PFSK-1 (cell line): Measurements from ENCODE around the gene CLEC2L.

ENCODE experiments used
- FOXP2 ChIP-seq: optimal IDR thresholded peaks from 2 replicates; pipeline ENCODE3; 2011; ENCODE audit warnings: borderline replicate concordance, control low read depth, inconsistent platforms; ENCODE audit not compliant: insufficient read depth; ENCODE audit errors: extremely low read length, extremely low read depth
- POLR2AphosphoS5 ChIP-seq: IDR thresholded peaks from 2 replicates; pipeline ENCODE4 v1.6.1; 2012; ENCODE audit warnings: low read depth, mild to moderate bottlenecking, control low read depth, low read length, moderate library complexity
- SIN3A ChIP-seq: IDR thresholded peaks from 2 replicates; pipeline ENCODE4 v1.6.1; 2012; ENCODE audit warnings: mild to moderate bottlenecking, low read length, moderate library complexity, borderline replicate concordance; ENCODE audit not compliant: insufficient read depth
- TAF1 ChIP-seq: IDR thresholded peaks from 2 replicates; pipeline ENCODE4 v1.6.1; 2012; ENCODE audit warnings: low read length, control low read depth, borderline replicate concordance; ENCODE audit not compliant: insufficient read depth
- TF ChIP-seq, protein P1 (sequence below), 2 experiments: IDR thresholded peaks; 2 replicates each; pipeline versions ENCODE4 v1.6.1 to v1.8.0; 2011 to 2012; ENCODE audit warnings: low read depth in 2 of 2, low read length in 2 of 2, control low read depth in 1 of 2, inconsistent platforms in 1 of 2, mild to moderate bottlenecking in 1 of 2, moderate library complexity in 1 of 2; ENCODE audit not compliant: insufficient read depth in 1 of 2

DNA sequence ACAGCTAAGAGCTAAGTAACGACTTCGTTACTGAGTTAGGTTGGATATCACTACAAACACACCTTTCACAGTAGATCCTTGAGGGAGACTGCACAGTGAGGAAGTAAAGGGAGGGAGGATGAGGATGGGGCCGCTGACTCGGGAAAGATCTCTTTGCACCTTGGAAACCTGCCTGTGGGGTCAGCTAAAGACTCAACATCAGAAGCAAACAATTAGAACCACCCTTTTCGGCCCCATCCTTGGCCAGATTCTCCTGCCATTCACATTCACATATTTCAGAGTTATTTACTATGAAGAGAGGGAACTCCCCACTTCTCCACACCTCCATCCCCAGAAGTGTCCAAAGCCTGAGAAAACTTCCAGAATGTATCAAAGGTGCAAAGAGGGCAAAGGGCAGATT lies 47.1 kb downstream of the CLEC2L start:
- TF ChIP-seq POLR2AphosphoS5: no peak
- TF ChIP-seq, protein P1, sequence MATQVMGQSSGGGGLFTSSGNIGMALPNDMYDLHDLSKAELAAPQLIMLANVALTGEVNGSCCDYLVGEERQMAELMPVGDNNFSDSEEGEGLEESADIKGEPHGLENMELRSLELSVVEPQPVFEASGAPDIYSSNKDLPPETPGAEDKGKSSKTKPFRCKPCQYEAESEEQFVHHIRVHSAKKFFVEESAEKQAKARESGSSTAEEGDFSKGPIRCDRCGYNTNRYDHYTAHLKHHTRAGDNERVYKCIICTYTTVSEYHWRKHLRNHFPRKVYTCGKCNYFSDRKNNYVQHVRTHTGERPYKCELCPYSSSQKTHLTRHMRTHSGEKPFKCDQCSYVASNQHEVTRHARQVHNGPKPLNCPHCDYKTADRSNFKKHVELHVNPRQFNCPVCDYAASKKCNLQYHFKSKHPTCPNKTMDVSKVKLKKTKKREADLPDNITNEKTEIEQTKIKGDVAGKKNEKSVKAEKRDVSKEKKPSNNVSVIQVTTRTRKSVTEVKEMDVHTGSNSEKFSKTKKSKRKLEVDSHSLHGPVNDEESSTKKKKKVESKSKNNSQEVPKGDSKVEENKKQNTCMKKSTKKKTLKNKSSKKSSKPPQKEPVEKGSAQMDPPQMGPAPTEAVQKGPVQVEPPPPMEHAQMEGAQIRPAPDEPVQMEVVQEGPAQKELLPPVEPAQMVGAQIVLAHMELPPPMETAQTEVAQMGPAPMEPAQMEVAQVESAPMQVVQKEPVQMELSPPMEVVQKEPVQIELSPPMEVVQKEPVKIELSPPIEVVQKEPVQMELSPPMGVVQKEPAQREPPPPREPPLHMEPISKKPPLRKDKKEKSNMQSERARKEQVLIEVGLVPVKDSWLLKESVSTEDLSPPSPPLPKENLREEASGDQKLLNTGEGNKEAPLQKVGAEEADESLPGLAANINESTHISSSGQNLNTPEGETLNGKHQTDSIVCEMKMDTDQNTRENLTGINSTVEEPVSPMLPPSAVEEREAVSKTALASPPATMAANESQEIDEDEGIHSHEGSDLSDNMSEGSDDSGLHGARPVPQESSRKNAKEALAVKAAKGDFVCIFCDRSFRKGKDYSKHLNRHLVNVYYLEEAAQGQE (IDR thresholded peaks at IDR 0.05; ENCODE audit: insufficient read depth in 1 of 2, low read depth in 2 of 2, low read length in 2 of 2): no peak
- TF ChIP-seq TAF1: no peak
- TF ChIP-seq SIN3A: no peak
- no peak for TF ChIP-seq FOXP2
